Measurements from ENCODE around the gene MEF2D.

MEF2D gene

DNA sequence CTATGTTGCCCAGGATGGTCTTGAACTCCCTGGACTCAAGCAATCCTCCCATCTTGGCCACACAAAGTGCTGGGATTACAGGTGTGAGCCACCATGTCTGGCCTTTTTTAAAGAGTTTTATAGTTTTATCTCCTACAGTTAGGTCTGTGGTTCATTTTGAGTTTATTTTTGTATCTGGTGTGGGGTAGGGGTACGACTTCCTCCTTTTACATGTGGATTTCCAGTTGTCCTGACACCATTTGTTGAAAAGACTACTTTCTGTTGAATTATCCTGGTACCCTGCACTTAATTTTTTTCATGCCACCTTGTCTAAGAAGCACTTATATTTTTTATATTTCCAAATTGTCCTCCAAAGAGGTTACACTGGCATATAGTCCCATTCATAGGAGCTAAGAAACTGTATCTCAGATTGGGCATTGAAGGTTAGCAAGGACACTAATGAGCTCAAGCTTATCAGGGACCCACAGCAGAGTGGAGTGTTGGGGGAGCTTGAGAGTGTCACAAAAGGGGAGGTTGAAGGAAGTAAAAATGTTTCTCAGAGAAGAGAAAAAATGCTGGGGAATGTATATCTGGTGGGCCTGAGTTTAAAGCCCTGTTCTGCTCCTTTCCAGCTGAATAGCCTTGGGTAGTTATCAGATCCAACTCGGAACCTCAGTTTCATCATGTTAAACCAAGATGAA, 23.4 kb upstream of the MEF2D start:
- DNase-seq = no peak

DNA sequence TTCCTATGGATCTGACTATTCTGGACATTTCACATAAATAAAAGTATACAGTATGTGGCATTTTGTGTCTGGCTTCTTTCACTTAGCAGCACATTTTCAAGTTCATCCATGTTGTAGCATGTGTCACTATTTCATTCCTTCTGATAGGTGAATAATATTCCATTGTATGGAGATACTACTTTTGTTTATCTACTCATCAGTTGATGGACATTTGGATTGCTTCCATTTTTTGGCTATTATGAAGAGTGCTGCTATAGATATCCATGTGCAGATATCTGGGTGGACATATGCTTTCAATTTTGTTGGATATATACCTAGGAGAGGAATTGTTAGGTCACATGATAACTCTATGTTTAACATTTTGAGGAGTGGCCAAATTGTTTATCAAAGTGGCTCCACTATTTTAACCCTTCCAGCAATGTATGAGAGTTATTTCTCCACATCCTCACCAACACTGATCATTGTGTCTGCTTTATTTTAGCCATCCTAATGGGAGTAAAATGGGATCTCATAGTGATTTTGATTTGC, 21.9 kb upstream of the MEF2D start:
- DNase-seq = no peak

GRCh38 chr1:156517748-156518147, 17.2 kb upstream of the MEF2D start:
- DNase-seq = no peak

- DNase-seq = no peak
These were observed 16.2 kb upstream of the MEF2D start for GRCh38 chr1:156516821-156517220.

GRCh38 chr1:156515956-156516355, 15.4 kb upstream of the MEF2D start:
- DNase-seq = no peak

GRCh38 chr1:156513185-156513584, 12.6 kb upstream of the MEF2D start:
- DNase-seq = no peak

- peak; percentile 37 for DNase-seq
These were observed 11.1 kb upstream of the MEF2D start for GRCh38 chr1:156511644-156512043.

- no peak for DNase-seq
These were observed 10.1 kb upstream of the MEF2D start for GRCh38 chr1:156510709-156511108.

DNA sequence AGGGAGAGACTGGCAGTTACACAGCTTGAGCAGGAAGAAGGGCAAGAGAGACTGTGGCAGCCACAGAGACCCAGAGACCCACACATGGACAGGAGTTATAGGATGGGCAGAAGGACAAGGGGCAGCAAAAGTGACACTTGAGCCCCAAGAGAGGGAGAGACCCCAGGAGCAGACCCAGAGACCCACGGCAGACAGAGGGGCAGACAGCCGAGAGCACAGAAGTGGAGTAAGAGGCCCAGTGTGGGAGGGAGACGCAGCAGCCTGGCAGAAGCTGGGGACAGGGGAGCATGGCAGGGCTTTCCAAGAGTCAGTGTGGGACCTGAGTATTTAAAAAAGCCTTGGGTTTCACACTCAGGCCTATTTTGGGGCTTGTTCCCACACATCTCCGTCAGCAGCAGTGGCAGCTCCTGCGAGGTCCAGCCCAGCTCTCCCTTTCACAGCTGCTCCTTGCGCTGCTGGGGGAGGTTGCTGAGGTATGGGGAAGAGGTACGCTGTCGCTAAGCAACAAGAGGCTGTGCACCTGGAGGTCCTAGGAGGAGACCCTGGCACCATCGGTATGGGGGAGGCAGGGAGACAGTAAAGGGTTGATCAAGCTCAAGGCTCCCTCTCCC, 9.0 kb upstream of the MEF2D start:
- no peak for DNase-seq

- no peak for DNase-seq
These were observed 8.3 kb upstream of the MEF2D start for GRCh38 chr1:156508955-156509234.

DNA sequence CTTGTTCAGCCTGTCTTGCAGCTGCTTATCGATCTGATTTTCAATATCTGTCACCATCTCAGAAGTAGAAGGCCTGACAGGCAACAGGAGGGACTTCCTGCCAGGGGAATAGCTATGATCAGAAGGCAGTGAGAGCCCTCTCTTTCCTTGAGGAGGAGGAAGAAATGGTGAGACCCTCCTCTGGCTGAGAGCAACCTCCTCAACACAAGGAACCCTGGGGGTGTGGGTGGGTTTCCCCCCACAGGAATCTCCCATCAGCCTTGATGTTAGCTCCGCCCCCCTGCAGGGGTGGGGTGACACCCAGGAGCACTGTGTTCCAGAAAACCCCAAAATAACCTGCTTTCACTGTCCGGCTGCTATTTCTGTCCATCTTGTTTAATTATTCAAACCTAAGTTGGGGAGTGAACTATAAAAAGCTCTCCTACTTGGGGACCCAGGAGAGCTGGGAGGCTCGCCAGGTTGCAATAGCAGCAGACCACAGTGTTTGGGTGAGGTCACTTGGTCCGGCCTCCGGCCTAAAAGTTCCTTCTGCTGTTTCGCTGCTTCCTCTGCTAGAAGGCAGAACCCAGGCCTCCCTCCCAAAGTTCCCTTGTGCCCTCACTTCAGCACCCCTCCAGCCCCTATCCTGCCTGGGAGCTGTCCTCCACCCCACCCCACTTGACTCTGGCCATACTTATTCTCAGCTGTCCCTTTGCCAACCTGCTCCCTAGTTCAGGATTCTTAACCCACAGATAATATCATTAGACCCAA, 7.8 kb upstream of the MEF2D start:
- peak; percentile 74 for DNase-seq

DNA sequence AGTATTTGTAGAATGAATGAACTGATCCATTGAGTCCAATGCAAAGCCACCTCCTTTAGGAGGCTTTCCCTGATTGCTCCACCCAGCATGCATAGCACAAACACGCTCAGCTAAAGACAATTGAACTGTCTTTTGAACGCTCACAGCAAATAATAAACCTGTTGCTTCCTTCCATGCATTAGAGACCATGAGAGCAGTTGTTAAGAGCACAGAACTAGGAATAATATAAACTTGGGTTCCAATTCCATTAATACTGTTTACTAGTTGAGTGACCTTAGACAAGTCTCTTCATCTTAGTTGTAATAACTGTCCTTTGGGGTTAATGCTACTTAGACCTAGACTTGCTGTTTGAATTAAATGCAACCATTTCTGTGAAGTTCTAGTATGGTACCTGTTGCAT, 5.9 kb upstream of the MEF2D start:
- DNase-seq = no peak

- no peak for DNase-seq
These were observed 5.2 kb upstream of the MEF2D start for GRCh38 chr1:156505679-156506298.

DNA sequence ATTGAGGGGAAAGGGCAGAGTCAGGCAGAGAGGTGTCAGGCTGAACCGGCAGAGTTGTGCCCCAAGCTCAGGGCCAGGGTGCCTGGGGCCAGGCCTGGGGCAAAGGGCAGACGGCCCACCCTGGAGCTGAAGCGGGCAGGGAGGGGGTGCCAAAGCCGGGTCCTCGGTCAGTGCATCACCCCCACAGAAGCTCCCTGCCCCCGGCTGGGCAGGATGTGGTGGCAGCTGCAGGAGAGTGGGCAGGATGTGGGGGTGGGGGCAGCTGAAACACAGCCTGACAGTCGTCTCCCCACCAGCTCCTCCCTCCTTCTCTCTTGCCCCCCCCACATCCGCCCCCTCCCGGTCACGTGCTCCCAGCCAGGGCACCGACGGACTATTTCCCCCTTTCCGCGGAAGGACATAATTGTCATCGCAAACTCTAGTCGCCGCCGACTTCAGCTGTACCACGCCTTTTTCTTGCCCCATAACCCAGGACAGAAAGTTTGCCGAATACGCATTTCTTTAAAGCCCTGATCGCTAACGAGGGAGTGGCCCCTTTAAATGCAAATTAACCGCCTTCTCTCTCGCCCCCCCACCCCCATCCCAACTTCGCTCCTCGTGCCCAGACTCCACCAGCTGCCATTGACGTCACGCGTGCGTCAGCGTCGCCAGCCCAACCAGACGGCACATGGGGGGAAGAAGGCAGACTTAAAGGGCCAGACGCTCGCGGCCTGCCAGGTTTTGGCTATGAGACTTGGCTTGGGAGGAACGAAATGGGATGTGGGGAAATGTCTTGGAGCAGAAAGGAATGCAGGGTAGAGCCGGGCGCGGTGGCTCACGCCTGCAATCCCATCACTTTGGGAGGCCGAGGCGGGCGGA, 4.5 kb upstream of the MEF2D start:
- DNase-seq = peak; percentile 100

- DNase-seq = peak; percentile 73
These were observed 3.9 kb upstream of the MEF2D start for GRCh38 chr1:156504438-156504813.

DNA sequence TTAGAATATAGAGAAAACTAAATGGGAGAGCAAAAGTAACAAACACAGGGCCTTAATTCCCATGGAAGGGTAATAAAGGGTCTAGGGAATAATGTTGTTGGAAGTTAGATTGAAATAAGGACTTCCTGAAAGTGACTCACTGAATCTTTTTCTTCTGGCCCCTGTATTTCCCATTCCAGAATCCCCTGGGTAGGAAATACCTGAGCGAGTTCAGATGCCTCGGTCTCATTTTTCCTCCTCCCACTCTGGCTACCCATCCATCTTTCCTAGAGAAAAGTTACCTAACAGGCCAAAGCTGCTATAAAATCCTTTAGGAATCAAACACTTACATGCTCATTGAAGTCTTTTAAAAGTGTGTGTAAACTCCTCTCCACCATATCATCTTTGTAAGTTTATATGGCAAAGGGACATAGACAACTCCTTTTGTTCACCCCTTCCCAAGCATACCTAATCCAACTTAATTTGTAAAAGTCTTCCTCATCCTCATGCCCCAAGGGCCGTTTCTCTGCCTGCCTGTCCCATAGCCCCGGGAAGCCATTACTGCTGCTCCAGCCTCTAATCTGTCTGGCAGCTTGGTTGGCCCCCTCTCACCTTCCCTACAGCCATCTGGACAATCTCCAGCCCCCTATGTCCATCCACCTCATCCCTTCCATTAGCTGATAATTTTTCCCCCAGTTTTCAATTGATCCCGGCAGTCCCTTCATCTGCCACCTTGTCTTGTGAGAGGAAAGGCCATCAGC, 3.3 kb upstream of the MEF2D start:
- no peak for DNase-seq

- no peak for DNase-seq
These were observed 2.5 kb upstream of the MEF2D start for GRCh38 chr1:156502894-156503697.

DNA sequence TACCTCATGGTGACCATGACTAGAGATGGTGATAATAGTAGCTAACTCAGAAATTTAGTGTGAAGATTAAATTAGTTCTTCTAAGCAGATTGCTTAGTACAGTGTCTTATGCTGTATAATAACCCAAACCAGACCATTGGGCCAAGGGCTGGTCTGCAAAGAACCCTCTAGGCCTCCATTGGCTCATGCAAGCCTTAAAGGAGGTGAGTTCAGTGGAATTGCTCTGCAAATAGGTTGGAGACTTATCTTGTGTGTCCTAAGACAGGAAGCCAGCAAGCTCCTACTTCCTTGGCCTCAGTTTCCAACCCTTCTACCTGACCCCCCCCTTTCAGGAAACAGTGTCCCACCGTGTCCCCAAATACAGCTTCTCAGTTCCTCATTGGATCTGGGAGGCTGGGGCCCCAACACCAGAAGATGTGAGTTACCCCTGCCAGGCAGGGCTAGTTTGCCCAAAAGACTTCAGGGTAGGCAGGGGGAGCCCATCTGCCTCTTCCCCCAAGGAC, 1.9 kb upstream of the MEF2D start:
- no peak for DNase-seq

DNA sequence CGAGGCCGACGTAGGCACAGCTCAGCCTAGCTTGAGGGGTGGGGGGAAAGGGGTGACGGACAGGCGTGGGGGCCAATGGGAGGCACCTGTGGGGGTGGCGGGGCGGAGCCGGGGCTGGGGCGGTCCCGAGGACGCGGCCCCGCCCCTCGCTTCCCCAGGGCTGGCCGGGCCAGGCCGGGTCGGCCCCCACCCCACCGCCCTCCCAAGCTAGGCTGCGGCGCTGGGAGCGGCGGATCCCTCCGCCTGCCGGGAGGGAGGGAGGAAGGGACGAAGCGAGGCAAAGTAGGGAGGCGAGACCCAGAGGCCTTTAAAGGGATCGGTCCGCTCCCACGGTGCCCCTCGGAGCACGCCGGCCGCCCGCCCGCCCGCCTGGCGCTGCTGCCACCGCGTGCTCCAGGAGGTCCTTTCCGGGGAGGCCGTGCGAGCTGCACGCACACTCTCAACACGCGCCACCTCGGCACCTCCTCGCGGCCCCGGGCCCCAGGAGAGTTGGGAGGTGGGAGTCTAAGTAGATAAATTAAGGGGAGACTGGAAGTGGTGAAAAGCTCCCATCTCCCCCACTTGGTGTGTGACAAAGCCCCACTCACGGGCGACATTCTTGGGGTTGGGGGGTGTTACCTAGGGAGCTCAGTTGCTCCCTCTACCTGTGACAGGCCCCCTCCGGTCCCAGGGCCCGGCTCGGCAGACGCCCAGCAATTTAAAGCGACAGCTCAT, 375 bp upstream of the MEF2D start:
- DNase-seq = peak; percentile 98

DNA sequence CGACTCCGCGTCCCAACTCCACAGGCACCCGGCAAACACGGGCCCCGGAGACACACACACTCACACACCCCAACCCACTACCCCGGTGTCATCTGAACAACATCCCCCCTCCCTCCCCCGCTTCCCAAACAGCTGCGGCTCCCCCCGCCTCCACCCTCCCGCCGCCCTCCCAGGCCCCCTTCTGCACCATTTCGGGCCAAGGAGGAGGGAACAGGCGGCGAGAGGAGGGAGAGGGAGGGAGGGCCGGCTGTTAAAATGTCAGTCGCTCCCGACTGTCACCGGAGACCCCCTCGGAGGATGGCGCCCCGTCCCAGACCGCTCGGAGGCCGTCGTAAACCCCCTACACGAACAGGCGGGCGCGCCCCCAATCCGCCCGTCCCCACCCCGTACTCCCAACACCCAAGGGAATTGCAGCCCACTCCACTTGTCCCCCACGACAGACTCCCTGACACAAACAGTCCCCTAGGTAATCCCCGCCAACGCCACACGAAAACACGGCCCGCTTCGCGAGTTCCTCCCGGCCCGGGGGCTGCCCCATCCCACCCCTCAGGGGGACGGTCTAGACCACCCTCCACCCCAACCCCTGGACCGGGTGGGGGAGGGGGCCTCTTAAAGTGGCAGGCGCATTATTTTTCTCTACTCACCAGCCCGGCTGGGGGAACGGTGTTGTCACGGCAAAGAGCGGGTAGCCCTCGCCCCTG, 583 bp downstream of the MEF2D start:
- DNase-seq = peak; percentile 62
